ENCODE measurements around the gene ADSL.

GRCh38 chr22:40334060-40334459 is 12.2 kb upstream of the ADSL start:
- TF ChIP-seq RAD21 (IDR thresholded peaks at IDR 0.05; ENCODE audit: low read length) = no peak
- no peak for TF ChIP-seq CTCF (IDR thresholded peaks at IDR 0.05)
- TF ChIP-seq POLR2AphosphoS5 (IDR thresholded peaks at IDR 0.05; ENCODE audit: low read depth, low read length) = no peak
- TF ChIP-seq MXI1 (IDR thresholded peaks at IDR 0.05; ENCODE audit: low read depth, low read length) = no peak
- TF ChIP-seq TAF1 (IDR thresholded peaks at IDR 0.05; ENCODE audit: borderline replicate concordance, low read depth, low read length) = no peak

All from SK-N-SH (cell line).